T-cell (primary cell): ENCODE results near the gene AREL1. TPM values are rescaled to one million over a fixed set of nuclear protein-coding genes. Genes with fewer than 3 reads are reported as not detected.

ENCODE experiments used
- ATAC-seq, 4 experiments: fragments of 200-7000 bp in 3 of 4; fragments of 150-1000 bp in 1 of 4; cut with Tn5 transposase; replicated peaks in 1 of 4; 1 replicate in 3 of 4; 2 replicates in 1 of 4; pipeline ENCODE4 v1.10.0; 2021; ENCODE audit warnings: moderate library complexity in 3 of 4, mild to moderate bottlenecking in 2 of 4, moderate number of reproducible peaks in 1 of 4
- CTCF ChIA-PET, 2 donors: fragments of 300-600 bp; sonication (Branson Sonifier 250); formaldehyde crosslinking; loops; one replicate each; lab custom pipeline; 2022; ENCODE audit warnings: antibody characterized with exemption in 2 of 2; lab: Charles Lee
- POLR2A ChIA-PET, 2 donors: fragments of 300-600 bp; sonication (Branson Sonifier 250); formaldehyde crosslinking; loops; one replicate each; lab custom pipeline; 2022; ENCODE audit warnings: antibody characterized with exemption in 2 of 2; lab: Charles Lee
- DNase-seq, 35 experiments: peaks; one replicate each; pipeline versions ENCODE4 v3.0.0 to v3.0.0-alpha.2; 2013 to 2023
- H3K27ac ChIP-seq: one replicate; pipeline ENCODE4 v1.5.1; 2013; ENCODE audit warnings: low read length
- H3K27me3 ChIP-seq, 2 experiments: replicated peaks in 1 of 2; 1 replicate in 1 of 2; 2 replicates in 1 of 2; pipeline versions ENCODE4 v1.6.1 to v1.7.0; 2013; ENCODE audit warnings: low read length in 1 of 2, mixed read lengths in 1 of 2; ENCODE audit not compliant: control insufficient read depth in 2 of 2, insufficient read depth in 2 of 2; ENCODE audit errors: extremely low read depth in 1 of 2
- H3K36me3 ChIP-seq, 2 donors: 1 replicate in 1 of 2; 2 replicates in 1 of 2; pipeline versions ENCODE4 v1.6.1 to v1.7.0; 2013; ENCODE audit warnings: low read length in 1 of 2; ENCODE audit not compliant: control insufficient read depth in 2 of 2, insufficient read depth in 1 of 2; ENCODE audit errors: extremely low read depth in 1 of 2
- H3K4me1 ChIP-seq, 2 experiments: 1 replicate in 1 of 2; 2 replicates in 1 of 2; pipeline versions ENCODE4 v1.6.1 to v1.7.0; 2013; ENCODE audit warnings: low read length in 2 of 2, mixed read lengths in 1 of 2; ENCODE audit not compliant: insufficient read depth in 2 of 2, control insufficient read depth in 1 of 2; ENCODE audit errors: extremely low read depth in 1 of 2
- H3K4me3 ChIP-seq, 2 donors: 1 replicate in 1 of 2; 2 replicates in 1 of 2; pipeline versions ENCODE4 v1.5.1 to v1.7.0; 2013; ENCODE audit warnings: mild to moderate bottlenecking in 2 of 2, low read length in 1 of 2, moderate library complexity in 1 of 2; ENCODE audit not compliant: control insufficient read depth in 1 of 2; ENCODE audit errors: extremely low read depth in 1 of 2
- H3K9me3 ChIP-seq: 2 replicates; pipeline ENCODE4 v1.7.0; 2013
- H3K27ac Mint-ChIP-seq, 2 donors: one replicate each; pipeline ENCODE4 v1.8.0; 2020 to 2021; ENCODE audit warnings: mild to moderate bottlenecking in 2 of 2, mixed read lengths in 2 of 2
- H3K27me3 Mint-ChIP-seq, 2 donors: one replicate each; pipeline ENCODE4 v1.8.0; 2021 to 2022; ENCODE audit warnings: mixed read lengths in 2 of 2
- H3K36me3 Mint-ChIP-seq: one replicate; pipeline ENCODE4 v1.8.0; 2021; ENCODE audit warnings: mixed read lengths
- H3K4me1 Mint-ChIP-seq, 3 donors: one replicate each; pipeline ENCODE4 v1.8.0; 2020 to 2022; ENCODE audit warnings: mixed read lengths in 3 of 3, mild to moderate bottlenecking in 1 of 3
- H3K4me3 Mint-ChIP-seq, 3 donors: one replicate each; pipeline ENCODE4 v1.8.0; 2020 to 2022; ENCODE audit warnings: mild to moderate bottlenecking in 3 of 3, mixed read lengths in 3 of 3, moderate library complexity in 3 of 3
- H3K9me3 Mint-ChIP-seq, 3 donors: one replicate each; pipeline ENCODE4 v1.8.0; 2020 to 2022; ENCODE audit warnings: mixed read lengths in 3 of 3
- WGBS: methylation state at CpG from one replicate; pipeline ENCODE4 v1.1.5; 2013; ENCODE audit warnings: missing lambda C conversion rate; ENCODE audit not compliant: insufficient coverage; 5-methylcytosine and 5-hydroxymethylcytosine counted together
- total RNA-seq, 35 experiments: library from RNA in 6 of 35; stranded (reverse) in 6 of 35; fragments of 120-200 nt in 1 of 35; gene quantifications; one replicate each; pipeline versions ENCODE4 v1.2.1 to v1.2.4 and lab custom pipeline; 2013 to 2026

AREL1 gene
- total RNA-seq, 5 donors from 2014 or later (not counting 1 experiment from before 2014, with no cell fraction given), result 38.7 to 46.2 (median 42.3) TPM

- no peaks in the 10 kb centered on the region for H3K4me1 Mint-ChIP-seq
- no peak for ATAC-seq
- 98% methylated on average over 10 of the region's 10 CpGs for WGBS
- no peaks in the 10 kb centered on the region for H3K27me3 Mint-ChIP-seq
- H3K36me3 Mint-ChIP-seq, result peaks cover 65% of the 10 kb centered on the region
- DNase-seq, result no peak
- ChIA-PET POLR2A (no interaction called here), CTCF (no interaction called here)
- peaks cover 3 to 91% of the 10 kb centered on the region in 2 donors for H3K36me3 ChIP-seq
- H3K4me1 ChIP-seq, result no peaks in the 10 kb centered on the region
- H3K9me3 Mint-ChIP-seq, result no peaks in the 10 kb centered on the region
- H3K4me3 Mint-ChIP-seq, result no peak overlapping the region
- no peak overlapping the region for H3K4me3 ChIP-seq
- H3K9me3 ChIP-seq, result no peaks in the 10 kb centered on the region
- no peak overlapping the region for H3K27ac Mint-ChIP-seq
- H3K27ac ChIP-seq, result no peak overlapping the region
- H3K27me3 ChIP-seq, result no peaks in the 10 kb centered on the region
These were observed 43.0 kb downstream of the AREL1 start for GRCh38 chr14:74669846-74670245.

GRCh38 chr14:74669256-74669655, 43.6 kb downstream of the AREL1 start:
- Mint-ChIP-seq H3K4me1 (no peaks in the 10 kb centered on the region), H3K27me3 (no peaks in the 10 kb centered on the region), H3K4me3 (no peak overlapping the region), H3K9me3 (no peaks in the 10 kb centered on the region), H3K36me3 (peaks cover 65% of the 10 kb centered on the region), H3K27ac (no peak overlapping the region)
- 100% methylated on average over 1 of the region's 1 CpG for WGBS
- POLR2A ChIA-PET, result no interaction called here
- CTCF ChIA-PET, result no interaction called here
- no peaks in the 10 kb centered on the region for H3K4me1 ChIP-seq
- no peak for ATAC-seq
- no peak overlapping the region for H3K4me3 ChIP-seq
- H3K27ac ChIP-seq, result no peak overlapping the region
- H3K27me3 ChIP-seq, result no peaks in the 10 kb centered on the region
- DNase-seq, result no peak
- H3K9me3 ChIP-seq, result no peaks in the 10 kb centered on the region
- peaks cover 5 to 91% of the 10 kb centered on the region in 2 donors for H3K36me3 ChIP-seq

- no peak for ATAC-seq
- peaks cover 66% of the 10 kb centered on the region for H3K36me3 Mint-ChIP-seq
- peaks cover 11 to 92% of the 10 kb centered on the region in 2 donors for H3K36me3 ChIP-seq
- ChIA-PET POLR2A (no interaction called here), CTCF (no interaction called here)
- H3K4me1 ChIP-seq, result no peaks in the 10 kb centered on the region
- no peaks in the 10 kb centered on the region for H3K9me3 Mint-ChIP-seq
- no peak overlapping the region for H3K4me3 ChIP-seq
- no CpG with 5 or more reads among the region's 1 CpG for WGBS
- no peak for DNase-seq
- H3K27ac ChIP-seq, result no peak overlapping the region
- no peaks in the 10 kb centered on the region for H3K27me3 Mint-ChIP-seq
- no peaks in the 10 kb centered on the region for H3K9me3 ChIP-seq
- H3K27ac Mint-ChIP-seq, result no peak overlapping the region
- H3K4me1 Mint-ChIP-seq, result no peaks in the 10 kb centered on the region
- no peak overlapping the region for H3K4me3 Mint-ChIP-seq
- H3K27me3 ChIP-seq, result no peaks in the 10 kb centered on the region
These were observed 45.1 kb downstream of the AREL1 start for GRCh38 chr14:74667758-74668157.

GRCh38 chr14:74664717-74665116, 48.2 kb downstream of the AREL1 start:
- Mint-ChIP-seq H3K27me3 (no peaks in the 10 kb centered on the region), H3K4me1 (no peaks in the 10 kb centered on the region), H3K36me3 (peaks cover 60% of the 10 kb centered on the region), H3K4me3 (no peak overlapping the region), H3K27ac (no peak overlapping the region), H3K9me3 (no peaks in the 10 kb centered on the region)
- CTCF ChIA-PET, result no interaction called here
- ATAC-seq (no peak), DNase-seq (no peak)
- Histone ChIP-seq H3K4me3 (no peak overlapping the region), H3K36me3 (peaks cover 16 to 80% of the 10 kb centered on the region in 2 donors), H3K27me3 (no peaks in the 10 kb centered on the region), H3K27ac (no peak overlapping the region), H3K9me3 (no peaks in the 10 kb centered on the region), H3K4me1 (no peaks in the 10 kb centered on the region)
- POLR2A ChIA-PET, result no interaction called here
- no CpG with 5 or more reads among the region's 2 CpGs for WGBS

GRCh38 chr14:74663884-74664283, 49.0 kb downstream of the AREL1 start:
- H3K9me3 Mint-ChIP-seq, result no peaks in the 10 kb centered on the region
- H3K27me3 ChIP-seq, result no peaks in the 10 kb centered on the region
- no CpG with 5 or more reads among the region's 7 CpGs for WGBS
- no peaks in the 10 kb centered on the region for H3K27me3 Mint-ChIP-seq
- ChIA-PET CTCF (interaction anchor here in 1 of 2 donors (0.6 kb wide), 1 partner anchor 1508 kb away, joined by 4 read pairs; no protein-coding TSS in a partner anchor), POLR2A (no interaction called here)
- H3K36me3 Mint-ChIP-seq, result peaks cover 60% of the 10 kb centered on the region
- H3K4me1 Mint-ChIP-seq, result no peaks in the 10 kb centered on the region
- H3K4me3 Mint-ChIP-seq, result no peak overlapping the region
- H3K4me3 ChIP-seq, result no peak overlapping the region
- no peak overlapping the region for H3K27ac ChIP-seq
- DNase-seq (no peak), ATAC-seq (no peak)
- H3K9me3 ChIP-seq, result no peaks in the 10 kb centered on the region
- H3K36me3 ChIP-seq, result peaks cover 18 to 71% of the 10 kb centered on the region in 2 donors
- no peaks in the 10 kb centered on the region for H3K4me1 ChIP-seq
- no peak overlapping the region for H3K27ac Mint-ChIP-seq

- ChIA-PET CTCF (no interaction called here), POLR2A (interaction anchor here in 1 of 2 donors (0.7 kb wide), 1 partner anchor 43 kb away, joined by 4 read pairs; no protein-coding TSS in a partner anchor)
- Histone ChIP-seq H3K27ac (no peak overlapping the region), H3K4me1 (no peaks in the 10 kb centered on the region), H3K9me3 (no peaks in the 10 kb centered on the region), H3K36me3 (peaks cover 16 to 52% of the 10 kb centered on the region in 2 donors), H3K4me3 (no peak overlapping the region), H3K27me3 (no peaks in the 10 kb centered on the region)
- Mint-ChIP-seq H3K27ac (no peak overlapping the region), H3K4me3 (no peak overlapping the region), H3K36me3 (peaks cover 55% of the 10 kb centered on the region), H3K9me3 (no peaks in the 10 kb centered on the region), H3K4me1 (no peaks in the 10 kb centered on the region), H3K27me3 (no peaks in the 10 kb centered on the region)
- ATAC-seq, result no peak
- DNase-seq, result no peak
- 98% methylated on average over 7 of the region's 7 CpGs for WGBS
These were observed 51.0 kb downstream of the AREL1 start for GRCh38 chr14:74661726-74662450.
